Left hindlimb (tissue), 1 donor: Measurements from ENCODE around the gene THSD1.
A peak's percentile ranks its signal among the peaks of the same experiment; 100 is the strongest.
"Not testable (repeated sequence)": the region's sequence is repeated elsewhere in the genome, so short reads cannot be mapped to it uniquely, and the experiment has no call there.

Experiments
- DNase-seq: peaks from one replicate; pipeline ENCODE4 v3.0.0-alpha.2; 2018

The THSD1 gene

DNA sequence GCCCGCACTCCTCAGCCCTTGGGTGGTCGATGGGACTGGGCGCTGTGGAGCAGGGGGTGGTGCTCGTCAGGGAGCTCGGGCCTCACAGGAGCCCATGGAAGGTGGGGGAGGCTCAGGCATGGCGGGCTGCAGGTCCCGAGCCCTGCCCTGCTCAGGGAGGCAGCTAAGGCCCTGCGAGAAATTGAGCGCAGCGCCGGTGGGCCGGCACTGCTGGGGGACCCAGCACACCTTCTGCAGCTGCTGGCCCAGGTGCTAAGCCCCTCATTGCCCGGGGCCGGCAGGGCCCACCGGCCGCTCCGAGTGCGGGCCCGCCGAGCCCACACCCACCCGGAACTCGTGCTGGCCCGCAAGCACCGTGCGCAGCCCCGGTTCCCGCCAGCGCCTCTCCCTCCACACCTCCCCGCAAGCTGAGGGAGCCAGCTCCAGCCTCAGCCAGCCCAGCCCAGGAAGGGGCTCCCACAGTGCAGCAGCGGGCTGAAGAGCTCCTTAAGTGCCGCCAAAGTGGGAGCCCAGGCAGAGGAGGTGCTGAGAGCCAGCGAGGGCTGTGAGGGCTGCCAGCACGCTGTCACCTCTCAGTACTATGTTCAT is 2.2 kb upstream of the THSD1 start:
- DNase-seq = not testable (repeated sequence)

DNA sequence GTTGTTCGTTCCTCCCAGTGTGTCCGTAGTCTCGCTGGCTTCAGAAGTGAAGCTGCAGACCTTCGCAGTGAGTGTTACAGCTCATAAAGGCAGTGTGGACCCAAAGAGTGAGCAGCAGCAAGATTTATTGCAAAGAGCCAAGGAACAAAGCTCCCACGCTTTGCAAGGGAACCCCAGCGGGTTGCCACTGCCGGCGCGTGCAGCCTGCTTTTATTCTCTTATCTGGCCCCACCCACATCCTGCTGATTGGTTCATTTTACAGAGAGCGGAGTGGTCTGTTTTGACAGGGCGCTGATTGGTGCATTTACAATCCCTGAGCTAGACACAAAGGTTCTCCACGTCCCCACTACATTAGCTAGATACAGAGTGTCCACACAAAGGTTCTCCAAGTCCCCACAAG is 1.5 kb upstream of the THSD1 start:
- DNase-seq = not testable (repeated sequence)

DNA sequence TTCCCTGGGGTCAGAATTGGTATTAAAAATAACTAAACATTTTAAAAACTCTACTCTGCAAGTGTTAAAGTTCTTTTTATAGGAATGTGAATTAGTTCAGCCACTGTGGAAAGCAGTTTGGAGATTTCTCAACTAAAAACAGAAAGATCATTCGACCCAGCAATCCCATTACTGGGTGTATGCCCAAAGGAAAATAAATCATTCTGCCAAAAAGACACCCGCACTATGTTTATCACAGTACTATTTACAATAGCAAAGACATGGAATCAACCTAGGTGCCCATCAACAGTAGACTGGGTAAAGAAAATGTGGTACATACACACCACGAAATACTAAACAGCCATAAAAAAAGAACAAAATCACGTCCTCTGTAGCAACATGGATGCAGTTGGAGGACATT is 657 bp upstream of the THSD1 start:
- no peak for DNase-seq

DNA sequence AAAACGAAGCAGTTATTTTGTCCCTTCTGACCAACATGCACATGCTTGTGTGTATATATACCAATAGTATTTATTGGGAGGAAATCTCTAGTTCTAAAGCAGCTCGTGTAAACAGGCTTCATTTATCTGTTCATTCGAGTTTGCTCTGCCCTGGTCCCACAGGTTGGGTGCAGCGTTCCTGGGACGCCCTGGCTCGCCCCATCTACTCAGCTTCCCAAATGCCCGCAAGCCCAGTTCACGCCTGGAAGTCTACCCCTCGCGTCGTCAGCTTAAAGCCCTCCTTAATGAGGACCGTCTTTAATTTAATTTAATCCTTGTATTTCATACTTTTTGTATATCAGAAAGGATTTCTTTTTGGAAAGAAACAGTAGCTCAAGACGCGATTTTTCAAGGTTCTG is 604 bp downstream of the THSD1 start:
- DNase-seq = no peak

DNA sequence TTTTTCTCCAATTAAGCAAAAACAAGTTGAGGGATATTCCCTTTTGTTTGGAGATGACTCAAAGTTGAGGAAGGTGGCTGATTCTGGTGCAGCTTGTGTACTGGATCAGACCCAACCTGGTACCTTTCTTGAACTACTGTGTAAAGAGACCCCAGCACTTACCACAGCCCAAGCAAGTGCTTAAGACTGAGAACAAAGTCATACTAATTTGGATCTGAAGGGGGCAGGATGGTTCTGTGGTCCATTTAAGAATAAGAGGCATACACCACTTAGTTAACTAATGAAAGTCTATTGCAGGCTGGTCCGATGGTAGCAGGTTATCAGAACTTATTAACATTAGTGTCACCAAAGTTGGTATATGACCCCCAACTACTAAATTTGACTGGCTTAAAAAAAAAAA is 6.3 kb downstream of the THSD1 start:
- DNase-seq = no peak

DNA sequence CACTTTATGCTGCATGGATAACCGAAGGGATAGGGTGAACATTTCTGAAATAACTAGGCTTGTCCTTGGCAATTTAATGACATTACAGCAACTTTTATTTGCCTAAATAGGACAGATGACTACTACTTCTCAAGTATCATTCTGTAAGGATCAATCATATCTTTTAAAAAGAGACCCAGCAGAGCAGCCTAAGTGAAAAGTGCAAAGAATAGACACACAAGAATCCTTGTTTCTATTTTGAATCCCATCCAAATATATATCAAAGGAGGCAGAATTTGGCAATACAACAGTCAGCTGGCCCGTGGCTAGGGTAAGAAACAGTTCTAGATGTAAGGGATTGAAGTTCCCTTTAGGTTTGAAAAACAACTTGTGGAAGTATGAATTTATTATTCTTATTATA is 6.9 kb downstream of the THSD1 start:
- no peak for DNase-seq

DNA sequence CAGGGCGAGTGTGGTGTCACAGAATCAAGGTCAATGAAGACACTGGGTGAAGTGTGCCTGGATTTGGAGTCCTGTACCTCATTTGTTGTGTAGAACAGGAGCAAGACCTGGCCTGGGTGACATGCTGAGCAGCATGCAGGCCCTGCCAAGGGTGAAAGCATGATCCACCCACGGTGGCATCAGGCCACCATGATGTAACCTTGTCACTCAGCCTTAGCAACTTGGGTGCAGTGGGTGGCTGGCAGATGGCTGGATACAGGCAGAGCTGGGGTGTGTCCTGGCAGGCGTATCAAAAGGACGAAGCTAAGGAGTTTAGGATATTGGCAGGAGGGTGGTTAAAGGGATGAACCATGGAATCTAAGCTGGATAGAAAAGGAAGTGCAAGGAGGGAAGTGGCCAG is 10.3 kb downstream of the THSD1 start:
- DNase-seq = no peak

DNA sequence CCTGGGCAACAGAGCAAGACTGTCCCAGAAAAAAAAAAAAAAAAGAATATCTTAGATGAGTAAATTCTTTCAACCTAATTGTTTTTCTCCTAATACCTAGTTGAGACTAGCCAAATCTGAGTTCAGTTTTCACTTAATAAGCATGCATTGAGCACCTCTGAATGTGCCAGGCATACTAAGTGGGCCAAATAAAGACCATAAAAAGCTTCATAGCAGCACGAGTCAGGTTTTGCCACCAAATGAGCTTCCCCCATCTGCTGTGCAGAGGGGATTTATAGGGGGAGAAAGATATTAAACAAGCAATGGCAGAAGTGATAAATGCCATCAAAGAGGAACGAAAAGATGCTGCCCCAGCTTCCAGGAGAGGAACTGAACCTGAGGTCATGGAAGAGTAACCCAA is 11.4 kb downstream of the THSD1 start:
- no peak for DNase-seq

DNA sequence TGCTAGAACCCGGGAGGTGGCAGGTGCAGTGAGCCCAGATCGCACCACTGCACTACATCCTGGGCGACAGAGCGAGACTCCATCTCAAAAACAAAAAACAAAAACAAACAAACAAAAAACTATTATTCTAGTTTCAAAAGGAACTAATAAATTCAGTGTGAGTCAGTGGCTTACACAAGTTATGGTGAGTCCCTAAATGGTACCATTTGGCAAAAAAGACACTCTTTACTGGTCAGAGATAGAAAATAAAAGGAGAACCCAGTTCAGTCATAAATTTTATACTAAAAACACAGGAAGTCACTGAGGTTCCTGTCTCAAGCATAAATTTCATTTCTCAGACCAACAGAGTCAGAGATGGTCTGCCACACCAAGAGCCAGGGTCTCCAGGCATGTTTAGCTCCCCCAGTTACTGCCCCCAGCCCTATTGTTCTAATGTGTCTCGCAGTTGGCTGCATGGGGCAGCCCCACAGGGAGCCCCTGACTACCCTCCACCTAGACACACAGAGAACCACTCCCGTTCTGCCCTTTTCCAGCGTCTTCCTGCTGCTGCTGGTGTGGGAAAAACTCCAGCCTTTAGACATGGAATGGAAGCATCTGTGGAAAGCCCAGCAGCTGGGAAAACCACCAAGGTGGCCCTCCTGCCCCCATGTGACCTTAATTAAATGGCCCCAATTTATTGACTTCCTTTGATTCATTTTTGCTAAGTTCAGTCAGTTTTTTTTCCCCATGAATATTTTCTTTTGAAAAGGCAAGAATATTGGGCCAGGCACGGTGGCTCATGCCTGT is 12.2 kb downstream of the THSD1 start:
- no peak for DNase-seq

DNA sequence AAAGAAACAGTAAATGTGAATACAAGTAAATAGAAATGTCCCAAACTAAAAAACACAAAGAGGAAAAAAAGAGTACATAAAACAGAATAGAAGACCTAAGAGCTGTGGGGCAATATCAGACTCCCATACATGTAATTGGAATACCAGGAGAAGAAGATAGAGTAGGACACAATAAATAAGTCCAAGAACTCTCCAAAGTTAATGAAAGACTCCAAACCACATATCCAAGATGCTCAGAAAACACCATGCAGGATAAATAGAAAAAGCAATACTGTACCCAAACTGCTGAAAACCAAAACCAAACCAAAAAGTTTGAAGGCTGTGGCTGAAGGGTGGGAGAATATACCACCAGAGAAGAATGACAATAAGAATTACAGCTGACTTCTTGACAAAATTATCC is 18.3 kb downstream of the THSD1 start:
- DNase-seq = no peak

DNA sequence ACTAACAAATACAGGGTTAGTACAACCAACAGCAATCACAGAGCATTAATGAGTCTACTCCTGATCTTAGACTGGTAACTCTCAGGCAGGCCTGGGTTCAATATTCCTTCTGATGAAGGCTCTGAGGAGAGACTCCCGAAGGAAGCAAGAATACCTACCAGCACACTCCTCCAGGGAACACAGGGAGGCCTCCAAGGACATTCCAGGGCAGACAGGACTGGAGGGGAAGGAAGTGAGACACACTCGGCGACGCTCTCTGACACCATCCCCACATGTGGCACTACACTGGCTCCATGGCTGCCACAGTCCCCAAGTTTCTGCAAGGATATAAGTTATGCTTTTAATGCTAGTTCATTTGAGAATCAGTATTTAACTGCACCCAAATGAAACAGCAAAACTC is 20.1 kb downstream of the THSD1 start:
- no peak for DNase-seq

DNA sequence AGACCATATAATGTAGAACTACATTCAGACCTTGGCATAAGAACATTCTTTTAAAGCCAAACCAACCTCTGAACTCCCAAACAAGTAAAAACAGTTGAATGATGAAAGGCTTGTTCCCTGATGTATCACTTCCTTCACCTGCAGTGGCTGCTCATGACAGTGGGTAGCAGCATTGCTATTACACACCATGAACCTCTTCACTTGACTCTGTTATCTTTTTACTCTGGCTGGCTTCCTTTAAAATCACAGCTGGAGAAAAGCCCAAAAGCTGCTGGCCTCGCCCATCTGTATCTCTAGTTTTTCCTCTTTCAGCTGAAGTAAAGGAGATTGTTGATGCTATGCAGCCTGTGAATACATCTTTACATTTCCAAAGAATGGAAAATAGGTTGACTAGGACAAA is 22.6 kb downstream of the THSD1 start:
- no peak for DNase-seq

DNA sequence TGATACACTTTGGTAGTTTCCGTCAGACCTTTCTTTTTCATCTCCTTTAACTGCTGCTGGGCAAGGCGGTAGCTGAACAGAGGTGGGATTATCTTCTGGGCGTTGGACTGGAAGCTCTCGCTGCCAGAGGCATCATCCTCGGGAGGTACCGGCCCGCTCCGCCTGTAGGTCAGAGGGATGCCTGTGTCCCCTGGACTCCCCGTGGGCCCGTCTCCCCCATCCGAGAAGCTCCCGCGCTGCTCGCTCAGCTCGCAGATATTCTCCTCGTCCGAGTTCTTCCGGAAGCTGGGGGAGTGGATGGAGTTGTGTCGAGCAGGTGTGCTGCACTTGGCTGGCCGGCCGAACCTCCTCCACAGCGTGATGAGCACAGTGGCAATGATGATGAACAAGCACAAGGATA is 27.7 kb downstream of the THSD1 start:
- no peak for DNase-seq

DNA sequence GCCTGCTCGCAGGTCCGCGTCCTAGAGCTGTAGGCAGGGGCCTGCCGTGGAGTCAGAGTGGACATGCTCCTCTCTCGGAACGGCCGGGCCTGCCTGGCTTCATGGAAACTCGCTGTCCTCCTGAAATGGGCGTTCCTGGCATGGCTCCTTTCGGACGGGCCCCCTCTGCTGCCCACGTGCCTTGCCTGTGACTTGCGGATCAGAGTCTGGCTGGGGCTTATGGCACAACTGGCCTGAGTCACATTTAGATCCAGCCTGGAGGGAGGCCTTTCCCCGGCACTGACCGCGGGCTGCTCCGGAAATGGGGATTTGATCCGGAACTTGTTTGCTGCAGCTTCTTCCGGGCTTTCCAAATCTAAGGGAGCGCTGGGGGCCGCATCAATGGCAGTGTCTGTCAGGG is 28.1 kb downstream of the THSD1 start:
- DNase-seq = no peak

DNA sequence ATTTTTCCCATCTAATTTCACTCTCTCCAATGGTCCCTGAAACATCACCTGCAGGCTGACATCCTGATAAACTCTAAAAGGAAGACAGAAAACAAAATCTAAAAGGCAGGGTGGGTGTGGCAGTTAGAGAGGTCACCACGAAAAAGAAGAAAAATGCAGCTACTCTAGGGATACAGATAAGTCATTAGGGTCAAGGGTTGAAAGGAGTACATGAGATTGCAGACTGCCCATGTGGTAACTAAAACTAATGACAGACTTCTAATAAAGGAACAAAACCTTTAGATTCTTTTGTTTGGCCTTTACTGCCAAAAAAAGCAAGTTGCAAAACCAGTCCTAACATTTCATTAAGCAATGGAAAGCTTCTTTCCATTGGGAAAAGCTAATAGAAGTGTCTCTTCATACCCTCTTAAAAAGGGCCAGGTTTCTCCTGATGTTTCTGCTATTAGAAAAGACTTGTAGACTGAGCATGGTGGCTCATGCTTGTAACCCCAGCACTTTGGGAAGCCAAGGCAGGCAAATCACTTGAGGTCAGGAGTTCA is 31.0 kb downstream of the THSD1 start:
- no peak for DNase-seq

DNA sequence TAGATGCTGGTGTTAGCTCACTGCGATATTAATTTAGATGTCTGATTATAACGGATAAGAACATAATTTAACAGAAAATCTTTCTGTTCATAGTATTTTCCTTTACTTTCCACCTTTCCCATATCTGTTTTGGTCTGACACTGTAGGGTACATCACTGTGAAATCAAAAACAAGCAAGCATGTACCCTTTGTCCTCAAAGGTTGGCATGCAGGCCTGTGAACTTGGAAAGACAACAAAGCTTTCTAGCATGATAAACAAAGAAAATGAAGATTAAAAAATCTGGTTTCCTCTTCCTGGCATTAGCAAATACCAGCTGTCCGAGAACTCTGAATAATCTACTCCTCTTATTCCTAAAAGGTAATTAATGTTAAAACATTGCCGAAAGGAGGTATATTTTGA is 31.6 kb downstream of the THSD1 start:
- no peak for DNase-seq

DNA sequence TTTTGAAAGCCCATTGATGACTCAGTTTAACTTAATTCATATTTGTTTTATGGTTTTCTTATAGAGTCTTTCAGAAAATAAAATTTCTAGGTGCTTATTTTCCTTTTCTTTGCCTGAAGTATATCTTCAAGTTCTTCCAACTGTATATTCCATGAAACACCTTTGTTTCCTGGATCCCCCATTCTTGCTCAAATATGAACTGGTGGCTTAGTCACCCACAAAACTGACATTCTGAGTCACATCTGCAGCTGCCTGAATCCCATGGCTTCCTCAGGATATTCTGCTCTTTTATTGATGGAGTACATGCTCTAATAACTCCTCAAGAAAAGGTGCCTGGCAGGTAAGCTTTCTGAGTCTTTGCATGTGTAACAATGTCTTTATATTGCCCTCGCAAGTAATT is 32.7 kb downstream of the THSD1 start:
- DNase-seq = not testable (repeated sequence)

DNA sequence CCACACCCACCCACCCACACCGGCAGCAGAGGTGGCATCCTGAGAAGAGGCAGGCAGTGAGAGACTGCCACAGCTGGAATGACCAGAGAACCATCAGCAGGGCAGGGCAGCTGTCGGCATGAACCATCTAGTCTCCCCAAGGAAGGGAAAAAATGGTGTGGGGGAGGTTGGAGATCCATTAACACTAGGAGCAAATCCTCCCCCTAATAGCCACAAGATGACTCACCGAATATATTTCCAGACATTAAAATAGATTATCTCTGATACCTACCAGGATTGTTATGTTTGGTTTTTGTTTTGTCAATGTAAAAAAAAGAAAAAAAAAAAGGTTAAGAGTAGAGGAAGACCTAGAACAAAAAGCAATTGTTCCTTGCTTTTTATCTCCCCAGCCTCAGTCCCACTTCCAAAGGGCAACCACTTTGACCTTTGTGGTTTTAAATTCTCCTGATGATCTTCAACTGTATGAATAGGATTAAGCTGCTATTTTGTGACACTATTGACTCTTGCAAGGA is 34.2 kb downstream of the THSD1 start:
- DNase-seq = no peak

DNA sequence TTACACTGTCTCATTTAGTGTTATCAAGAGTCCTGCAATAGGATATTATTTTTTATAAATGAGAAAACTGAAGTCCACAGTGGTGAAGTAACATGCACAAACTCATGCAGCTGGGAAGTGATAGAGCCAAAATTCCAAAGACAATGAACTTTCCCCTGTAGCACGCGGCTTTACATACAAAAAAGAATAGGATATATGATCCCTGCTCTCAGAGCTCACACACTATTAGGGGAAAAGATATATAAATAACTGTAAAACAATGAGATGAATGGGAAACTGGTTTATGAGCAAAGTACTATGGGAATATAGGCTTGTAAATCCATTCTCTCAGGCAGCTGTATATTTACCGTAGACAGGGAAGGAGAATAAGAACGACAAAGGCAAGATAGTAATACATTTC is 39.7 kb downstream of the THSD1 start:
- peak; percentile 49 for DNase-seq

DNA sequence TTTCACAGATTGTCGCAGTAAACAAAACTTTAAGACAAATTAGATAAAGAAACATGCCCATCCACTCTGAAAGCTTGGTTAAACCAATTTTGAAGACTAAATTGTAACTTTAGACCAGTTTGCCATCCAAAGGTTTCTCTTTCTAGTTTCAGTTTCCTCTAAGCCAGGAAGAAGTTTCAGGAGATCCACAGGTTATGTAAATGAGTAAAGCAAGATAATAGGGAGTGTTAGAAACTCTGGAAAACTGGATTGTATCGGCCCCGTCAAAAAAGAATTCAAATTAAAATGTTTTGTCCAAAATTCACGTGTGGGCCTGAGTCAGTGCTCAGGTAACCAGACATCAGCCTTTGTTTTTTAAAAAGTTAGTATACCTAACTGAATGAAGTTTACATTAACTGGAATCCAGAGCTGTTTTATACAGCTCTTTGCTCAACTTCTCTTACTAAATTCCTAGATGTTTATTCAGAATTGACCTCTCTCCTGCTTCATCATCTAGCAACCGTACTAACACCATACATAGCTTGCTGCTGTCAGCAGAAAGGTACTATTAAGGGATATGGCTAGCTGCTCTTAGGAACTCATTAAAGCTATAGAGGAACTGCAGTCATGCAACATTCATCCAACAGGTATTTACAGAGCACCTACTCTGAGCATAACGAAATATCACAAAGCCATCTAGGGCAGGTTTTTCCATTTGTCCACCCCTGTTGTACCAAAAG is 43.6 kb downstream of the THSD1 start:
- DNase-seq = not testable (repeated sequence)

DNA sequence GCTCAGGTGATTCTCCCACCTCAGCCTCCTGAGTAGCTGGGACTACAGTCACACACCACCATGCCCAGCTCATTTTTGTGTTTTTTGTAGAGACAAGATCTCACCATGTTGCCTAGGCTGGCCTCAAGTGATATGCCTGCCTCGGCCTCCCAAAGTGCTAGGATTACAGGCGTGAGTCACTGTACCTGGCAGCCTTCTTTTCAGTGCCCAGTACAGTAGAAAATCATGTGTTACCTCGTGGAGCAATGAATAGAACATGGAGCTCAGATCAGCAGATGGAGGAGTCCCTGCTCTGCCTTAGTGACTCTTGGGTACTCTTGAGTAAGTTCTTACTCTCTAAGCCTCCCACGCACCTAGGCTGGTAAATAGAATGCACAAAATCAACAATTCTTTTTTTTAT is 44.7 kb downstream of the THSD1 start:
- DNase-seq = no peak

DNA sequence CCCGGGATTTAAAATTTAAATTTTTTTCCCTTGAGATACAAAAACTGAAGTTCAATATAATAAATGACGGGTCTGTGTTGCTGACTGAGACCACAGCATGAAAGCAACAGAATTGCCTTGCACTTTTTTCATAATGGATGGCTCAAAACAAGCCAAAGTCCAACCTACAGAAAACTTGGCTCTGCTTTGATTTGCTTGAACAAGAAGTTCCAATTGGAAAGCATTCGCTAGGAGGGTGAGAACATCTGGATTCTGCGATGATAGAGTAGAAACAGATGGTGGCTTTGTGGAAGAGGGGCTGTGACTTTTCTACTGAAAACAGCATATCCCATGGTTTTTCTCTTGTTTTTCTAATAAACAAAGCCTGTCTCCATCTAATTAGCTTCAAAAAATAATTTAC is 46.4 kb downstream of the THSD1 start:
- peak; percentile 69 for DNase-seq

DNA sequence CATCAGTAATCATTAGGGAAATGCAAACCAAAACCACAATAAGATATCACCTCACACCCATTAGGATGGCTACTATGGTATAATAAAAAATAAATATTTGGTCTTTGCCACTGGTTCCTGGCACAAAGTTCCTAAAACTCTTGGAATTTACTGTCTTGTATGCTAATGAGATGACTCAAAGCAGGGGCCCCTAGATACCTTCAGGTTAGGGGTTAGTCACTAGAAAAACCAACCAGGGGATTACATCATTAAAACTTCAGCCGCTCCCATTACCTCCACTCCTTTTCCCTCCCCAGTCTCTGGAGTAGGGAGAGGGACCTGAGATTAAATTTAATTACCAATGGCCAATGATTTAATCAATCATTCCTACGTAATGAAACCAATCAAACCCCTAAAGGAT is 49.6 kb downstream of the THSD1 start:
- no peak for DNase-seq

DNA sequence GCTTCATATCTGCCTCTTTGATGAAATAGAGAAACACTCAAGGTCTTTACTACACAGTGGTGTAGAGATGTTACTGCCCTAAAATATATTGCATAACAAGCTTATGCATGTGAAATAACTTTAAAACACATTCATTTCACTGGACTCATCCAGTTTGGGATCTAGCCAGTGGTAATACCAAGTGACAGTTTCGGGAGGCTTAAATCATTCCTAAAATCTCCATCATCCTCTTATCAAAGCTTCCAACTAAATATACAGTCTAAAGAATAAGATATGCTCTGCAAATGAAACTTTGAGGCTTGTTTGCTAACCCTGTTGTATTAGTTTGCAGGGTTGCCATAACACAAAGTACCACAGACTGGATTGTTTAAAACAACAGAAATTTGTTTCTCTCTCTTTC is 52.8 kb downstream of the THSD1 start:
- no peak for DNase-seq
